ENCODE measurements around the gene FRMD3. TPM values are rescaled to one million over a fixed set of nuclear protein-coding genes. Genes with fewer than 3 reads are reported as not detected.

The FRMD3 gene
- total and polyA plus RNA-seq, 4 experiments from 2014 or later: 0.22 to 1.3 (median 1.1) TPM; not detected in 1

DNA sequence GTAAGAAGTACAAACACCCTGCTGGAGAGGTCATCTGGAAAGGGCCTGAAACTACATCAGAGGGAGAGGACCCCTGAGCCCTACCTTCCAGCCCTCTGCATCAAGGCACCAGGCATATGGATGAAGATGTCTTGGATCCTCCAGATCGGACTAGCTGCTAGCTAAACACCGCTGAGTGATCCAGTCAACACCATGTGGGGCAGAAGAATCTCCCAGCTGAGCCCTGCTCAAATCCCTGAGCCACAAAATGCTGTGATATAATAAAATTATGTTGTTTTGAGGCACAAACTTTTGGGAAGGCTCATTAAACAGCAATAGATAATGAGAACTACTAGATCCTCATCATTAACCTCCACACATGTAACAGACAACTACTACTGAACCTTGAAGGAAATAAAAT lies 155.2 kb downstream of the FRMD3 start:
- DNase-seq: no peak
- intact Hi-C loops (cut with micrococcal nuclease): no loop called here
- CTCF ChIA-PET (ENCODE audit: partially characterized antibody): no interaction called here
- H3K4me1 Mint-ChIP-seq: no peaks in the 10 kb centered on the region
- no peak overlapping the region for H3K4me3 Mint-ChIP-seq
- H3K4me3 ChIP-seq (ENCODE audit: low read length in 2 of 2): no peak overlapping the region
- H3K4me1 ChIP-seq (ENCODE audit: insufficient read depth, low read length): no peaks in the 10 kb centered on the region
- peaks cover 0 to 3% (median 0%) of the 10 kb centered on the region in 8 donors for H3K9me3 Mint-ChIP-seq
- no peak overlapping the region for H3K27ac ChIP-seq (ENCODE audit: low read depth, low read length)
- POLR2A ChIA-PET (ENCODE audit: partially characterized antibody): no interaction called here
- no peaks in the 10 kb centered on the region for H3K36me3 ChIP-seq (ENCODE audit: insufficient read depth, low read length)
- H3K27me3 ChIP-seq (ENCODE audit: insufficient read depth, low read length): no peaks in the 10 kb centered on the region
- H3K36me3 Mint-ChIP-seq: peaks cover 0 to 6% of the 10 kb centered on the region in 2 donors
- H3K9me3 ChIP-seq (ENCODE audit: control insufficient read depth in 1 of 2, low read length in 2 of 2): no peaks in the 10 kb centered on the region
- no peak overlapping the region for H3K27ac Mint-ChIP-seq
- H3K27me3 Mint-ChIP-seq: no peaks in the 10 kb centered on the region

DNA sequence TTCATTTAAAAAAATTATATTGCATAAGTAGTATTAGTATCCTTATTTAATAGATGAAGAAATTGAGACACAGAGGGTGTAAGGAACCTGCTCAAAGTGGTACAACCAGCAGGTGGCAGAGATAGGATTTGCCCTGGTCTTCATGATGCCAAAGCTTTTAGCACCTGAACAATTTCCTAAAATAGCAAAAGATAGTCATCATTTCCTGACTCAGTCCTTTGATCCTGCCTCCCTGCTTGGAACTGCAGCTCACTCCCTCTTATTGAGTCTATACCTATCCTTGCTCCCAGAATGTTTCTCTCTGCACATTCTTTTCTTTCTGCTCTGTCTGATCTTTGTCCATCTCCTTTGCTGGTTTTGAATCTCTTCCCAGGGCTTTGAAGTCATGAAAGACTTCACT lies 155.8 kb downstream of the FRMD3 start:
- H3K27me3 Mint-ChIP-seq: no peaks in the 10 kb centered on the region

GRCh38 chr9:83379045-83379444 lies 159.2 kb downstream of the FRMD3 start:
- intact Hi-C loops (cut with micrococcal nuclease): no loop called here
- CTCF ChIA-PET (ENCODE audit: partially characterized antibody): no interaction called here

More for the DNA sequence above, 155.8 kb downstream of the FRMD3 start:
- no peaks in the 10 kb centered on the region for H3K9me3 ChIP-seq (ENCODE audit: control insufficient read depth in 1 of 2, low read length in 2 of 2)
- POLR2A ChIA-PET (ENCODE audit: partially characterized antibody): no interaction called here
- H3K4me1 ChIP-seq (ENCODE audit: insufficient read depth, low read length): no peaks in the 10 kb centered on the region
- peaks cover 0 to 6% of the 10 kb centered on the region in 2 donors for H3K36me3 Mint-ChIP-seq
- no peaks in the 10 kb centered on the region for H3K27me3 ChIP-seq (ENCODE audit: insufficient read depth, low read length)
- H3K4me3 Mint-ChIP-seq: no peak overlapping the region
- no peak overlapping the region for H3K27ac Mint-ChIP-seq
- intact Hi-C loops (cut with micrococcal nuclease): no loop called here
- H3K4me1 Mint-ChIP-seq: no peaks in the 10 kb centered on the region
- CTCF ChIA-PET (ENCODE audit: partially characterized antibody): no interaction called here
- no peak for DNase-seq
- no peak overlapping the region for H3K27ac ChIP-seq (ENCODE audit: low read depth, low read length)
- peaks cover 0 to 3% (median 0%) of the 10 kb centered on the region in 8 donors for H3K9me3 Mint-ChIP-seq
- no peak overlapping the region for H3K4me3 ChIP-seq (ENCODE audit: low read length in 2 of 2)
- no peaks in the 10 kb centered on the region for H3K36me3 ChIP-seq (ENCODE audit: insufficient read depth, low read length)

DNA sequence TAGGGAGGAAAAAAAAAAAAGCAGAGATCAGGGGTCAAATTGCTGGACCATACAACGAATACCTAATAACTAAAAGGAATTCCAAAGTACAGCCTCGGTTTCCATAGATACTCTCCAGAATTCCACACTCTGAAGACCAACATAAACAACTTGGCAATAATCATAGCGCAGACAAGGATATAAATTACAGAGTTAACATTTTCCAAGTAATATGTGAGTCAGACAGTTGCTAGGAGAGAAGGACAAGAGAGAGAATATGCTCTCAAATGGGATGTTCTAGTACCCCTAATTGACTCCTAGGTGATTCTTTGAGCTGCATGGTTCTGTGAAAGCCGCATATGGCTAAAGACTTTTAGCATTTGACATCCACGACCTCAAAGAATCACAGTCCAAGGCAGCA lies 165.2 kb downstream of the FRMD3 start:
- Histone ChIP-seq H3K9me3 (ENCODE audit: control insufficient read depth in 1 of 2, low read length in 2 of 2) (no peaks in the 10 kb centered on the region), H3K27ac (ENCODE audit: low read depth, low read length) (no peak overlapping the region), H3K27me3 (ENCODE audit: insufficient read depth, low read length) (no peaks in the 10 kb centered on the region), H3K4me1 (ENCODE audit: insufficient read depth, low read length) (no peaks in the 10 kb centered on the region), H3K36me3 (ENCODE audit: insufficient read depth, low read length) (no peaks in the 10 kb centered on the region), H3K4me3 (ENCODE audit: low read length in 2 of 2) (no peak overlapping the region)
- Mint-ChIP-seq H3K9me3 (peaks cover 0 to 3% (median 0%) of the 10 kb centered on the region in 8 donors), H3K27me3 (no peaks in the 10 kb centered on the region), H3K27ac (no peak overlapping the region), H3K4me3 (no peak overlapping the region), H3K36me3 (no peaks in the 10 kb centered on the region), H3K4me1 (no peaks in the 10 kb centered on the region)
- no peak for DNase-seq
- intact Hi-C loops (cut with micrococcal nuclease): no loop called here
- CTCF ChIA-PET (ENCODE audit: partially characterized antibody): no interaction called here
- POLR2A ChIA-PET (ENCODE audit: partially characterized antibody): no interaction called here

More at GRCh38 chr9:83379045-83379444, 159.2 kb downstream of the FRMD3 start:
- Histone ChIP-seq H3K36me3 (ENCODE audit: insufficient read depth, low read length) (no peaks in the 10 kb centered on the region), H3K4me1 (ENCODE audit: insufficient read depth, low read length) (no peaks in the 10 kb centered on the region), H3K9me3 (ENCODE audit: control insufficient read depth in 1 of 2, low read length in 2 of 2) (no peaks in the 10 kb centered on the region), H3K27me3 (ENCODE audit: insufficient read depth, low read length) (no peaks in the 10 kb centered on the region), H3K4me3 (ENCODE audit: low read length in 2 of 2) (no peak overlapping the region), H3K27ac (ENCODE audit: low read depth, low read length) (no peak overlapping the region)
- H3K36me3 Mint-ChIP-seq: peaks cover 0 to 6% of the 10 kb centered on the region in 2 donors
- no peaks in the 10 kb centered on the region for H3K4me1 Mint-ChIP-seq
- no peak overlapping the region for H3K27ac Mint-ChIP-seq
- H3K9me3 Mint-ChIP-seq: peaks cover 0 to 3% (median 1%) of the 10 kb centered on the region in 8 donors
- POLR2A ChIA-PET (ENCODE audit: partially characterized antibody): no interaction called here
- no peak for DNase-seq
- H3K4me3 Mint-ChIP-seq: no peak overlapping the region
- H3K27me3 Mint-ChIP-seq: no peaks in the 10 kb centered on the region

GRCh38 chr9:83367326-83367725 lies 170.9 kb downstream of the FRMD3 start:
- peaks cover 0 to 2% (median 0%) of the 10 kb centered on the region in 8 donors for H3K9me3 Mint-ChIP-seq
- H3K27me3 ChIP-seq (ENCODE audit: insufficient read depth, low read length): no peaks in the 10 kb centered on the region
- no peak overlapping the region for H3K27ac ChIP-seq (ENCODE audit: low read depth, low read length)
- no peaks in the 10 kb centered on the region for H3K27me3 Mint-ChIP-seq
- H3K4me3 Mint-ChIP-seq: no peak overlapping the region
- no peaks in the 10 kb centered on the region for H3K9me3 ChIP-seq (ENCODE audit: control insufficient read depth in 1 of 2, low read length in 2 of 2)
- intact Hi-C loops (cut with micrococcal nuclease): no loop called here
- DNase-seq: no peak
- no peaks in the 10 kb centered on the region for H3K4me1 ChIP-seq (ENCODE audit: insufficient read depth, low read length)
- no peak overlapping the region for H3K27ac Mint-ChIP-seq
- H3K36me3 Mint-ChIP-seq: peaks cover 0 to 1% of the 10 kb centered on the region in 2 donors
- CTCF ChIA-PET (ENCODE audit: partially characterized antibody): interaction anchor here (0.6 kb wide), 1 partner anchor 933 kb away, joined by 3 read pairs; no protein-coding TSS in a partner anchor
- POLR2A ChIA-PET (ENCODE audit: partially characterized antibody): no interaction called here
- H3K4me1 Mint-ChIP-seq: no peaks in the 10 kb centered on the region
- H3K4me3 ChIP-seq (ENCODE audit: low read length in 2 of 2): no peak overlapping the region
- H3K36me3 ChIP-seq (ENCODE audit: insufficient read depth, low read length): no peaks in the 10 kb centered on the region

DNA sequence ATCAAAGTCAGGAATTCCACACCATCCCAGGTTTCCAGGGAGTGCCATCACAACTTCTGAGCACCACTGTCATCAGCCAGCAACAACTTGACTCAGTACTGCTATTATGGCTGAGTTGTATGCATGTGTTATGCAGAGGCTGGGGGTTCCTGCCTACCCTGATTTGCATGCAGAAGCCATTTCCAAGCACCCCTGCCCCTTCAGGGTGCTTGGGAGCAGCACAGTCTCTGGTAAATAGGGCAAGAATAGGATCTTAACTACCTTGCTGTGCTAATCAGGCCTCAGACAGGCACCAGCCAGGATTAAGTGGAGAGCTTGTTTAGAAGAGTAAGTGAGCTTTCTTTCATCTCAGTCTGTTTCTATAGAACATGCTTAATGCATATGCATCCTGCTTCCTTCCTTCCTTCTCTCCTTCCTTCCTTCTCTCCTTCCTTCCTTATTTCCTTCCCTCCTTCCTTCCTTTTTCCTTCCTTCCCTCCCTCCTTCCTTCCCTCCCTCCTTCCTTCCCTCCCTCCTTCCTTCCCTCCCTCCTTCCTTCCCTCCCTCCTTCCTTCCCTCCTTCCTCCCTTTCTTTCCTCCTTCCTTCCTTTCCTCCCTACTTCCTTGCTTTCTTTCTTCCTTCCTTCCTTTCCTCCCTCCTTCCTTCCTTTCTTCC lies 175.7 kb downstream of the FRMD3 start:
- Histone ChIP-seq H3K9me3 (ENCODE audit: control insufficient read depth in 1 of 2, low read length in 2 of 2) (no peaks in the 10 kb centered on the region), H3K27me3 (ENCODE audit: insufficient read depth, low read length) (no peaks in the 10 kb centered on the region), H3K36me3 (ENCODE audit: insufficient read depth, low read length) (no peaks in the 10 kb centered on the region), H3K4me1 (ENCODE audit: insufficient read depth, low read length) (no peaks in the 10 kb centered on the region), H3K4me3 (ENCODE audit: low read length in 2 of 2) (no peak overlapping the region), H3K27ac (ENCODE audit: low read depth, low read length) (no peak overlapping the region)
- Mint-ChIP-seq H3K9me3 (peaks cover 0 to 6% (median under 1%) of the 10 kb centered on the region in 8 donors), H3K36me3 (peaks cover 3 to 4% of the 10 kb centered on the region in 2 donors), H3K4me1 (no peaks in the 10 kb centered on the region), H3K4me3 (no peak overlapping the region), H3K27ac (no peak overlapping the region), H3K27me3 (no peaks in the 10 kb centered on the region)
- POLR2A ChIA-PET (ENCODE audit: partially characterized antibody): no interaction called here
- intact Hi-C loops (cut with micrococcal nuclease): no loop called here
- CTCF ChIA-PET (ENCODE audit: partially characterized antibody): no interaction called here
- no peak for DNase-seq

DNA sequence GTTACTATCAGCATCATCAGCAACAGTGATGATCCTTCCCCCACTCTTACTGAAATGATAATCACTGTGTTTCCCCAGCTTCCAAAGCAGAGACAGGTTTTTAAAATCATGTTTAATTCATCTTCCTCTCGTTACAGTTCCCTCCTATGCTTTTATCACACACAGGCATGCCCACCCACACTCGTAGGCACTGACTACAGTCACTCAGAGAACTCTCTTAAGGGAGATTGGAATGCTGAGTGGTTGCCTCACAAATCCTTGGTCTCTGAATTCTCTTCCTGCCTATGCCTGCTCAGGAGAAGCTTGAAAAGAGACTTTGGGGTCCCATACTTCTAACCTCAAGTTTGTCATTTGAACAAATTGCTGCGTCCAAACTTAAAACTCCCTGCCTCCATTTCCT lies 179.2 kb downstream of the FRMD3 start:
- Mint-ChIP-seq H3K27ac (no peak overlapping the region), H3K36me3 (peaks cover 3 to 4% of the 10 kb centered on the region in 2 donors), H3K27me3 (no peaks in the 10 kb centered on the region), H3K4me1 (no peaks in the 10 kb centered on the region), H3K9me3 (peaks cover 0 to 6% (median under 1%) of the 10 kb centered on the region in 8 donors), H3K4me3 (no peak overlapping the region)
- H3K36me3 ChIP-seq (ENCODE audit: insufficient read depth, low read length): no peaks in the 10 kb centered on the region
- POLR2A ChIA-PET (ENCODE audit: partially characterized antibody): no interaction called here
- no peaks in the 10 kb centered on the region for H3K4me1 ChIP-seq (ENCODE audit: insufficient read depth, low read length)
- H3K4me3 ChIP-seq (ENCODE audit: low read length in 2 of 2): no peak overlapping the region
- DNase-seq: no peak
- no peaks in the 10 kb centered on the region for H3K27me3 ChIP-seq (ENCODE audit: insufficient read depth, low read length)
- H3K9me3 ChIP-seq (ENCODE audit: control insufficient read depth in 1 of 2, low read length in 2 of 2): no peaks in the 10 kb centered on the region
- intact Hi-C loops (cut with micrococcal nuclease): no loop called here
- H3K27ac ChIP-seq (ENCODE audit: low read depth, low read length): no peak overlapping the region
- CTCF ChIA-PET (ENCODE audit: partially characterized antibody): no interaction called here

Data from CD4-positive, alpha-beta memory T cell (primary cell).